ENCODE results near the gene PLD1.

PLD1 gene

GRCh38 chr3:171615686-171616085 is 194.6 kb downstream of the PLD1 start:
- no peak for DNase-seq (ENCODE audit: low read depth in 2 of 2)

GRCh38 chr3:171615281-171615680 is 195.0 kb downstream of the PLD1 start:
- no peak for DNase-seq (ENCODE audit: low read depth in 2 of 2)

- DNase-seq (ENCODE audit: low read depth in 2 of 2) = no peak
Observed at GRCh38 chr3:171614318-171614921, 195.9 kb downstream of the PLD1 start.

- DNase-seq (ENCODE audit: low read depth in 2 of 2) = no peak
Observed at GRCh38 chr3:171607452-171607851, 202.8 kb downstream of the PLD1 start.

GRCh38 chr3:171606151-171606751 is 204.0 kb downstream of the PLD1 start:
- DNase-seq (ENCODE audit: low read depth in 2 of 2) = no peak

- DNase-seq (ENCODE audit: low read depth in 2 of 2) = no peak
Observed at GRCh38 chr3:171604370-171604769, 205.9 kb downstream of the PLD1 start.

GRCh38 chr3:171602072-171602471 is 208.2 kb downstream of the PLD1 start:
- no peak for DNase-seq (ENCODE audit: low read depth in 2 of 2)

- DNase-seq (ENCODE audit: low read depth in 2 of 2) = no peak
Observed at GRCh38 chr3:171600030-171600429, 210.3 kb downstream of the PLD1 start.

- no peak for DNase-seq (ENCODE audit: low read depth in 2 of 2)
Observed at GRCh38 chr3:171598990-171599389, 211.3 kb downstream of the PLD1 start.

- no peak for DNase-seq (ENCODE audit: low read depth in 2 of 2)
Observed at GRCh38 chr3:171592786-171593185, 217.5 kb downstream of the PLD1 start.

GRCh38 chr3:171591070-171591469 is 219.2 kb downstream of the PLD1 start:
- DNase-seq (ENCODE audit: low read depth in 2 of 2) = no peak

- DNase-seq (ENCODE audit: low read depth in 2 of 2) = no peak
Observed at GRCh38 chr3:171586274-171586673, 224.0 kb downstream of the PLD1 start.

- no peak for DNase-seq (ENCODE audit: low read depth in 2 of 2)
Observed at GRCh38 chr3:171585039-171585438, 225.2 kb downstream of the PLD1 start.

GRCh38 chr3:171584100-171584499 is 226.2 kb downstream of the PLD1 start:
- DNase-seq (ENCODE audit: low read depth in 2 of 2) = no peak

GRCh38 chr3:171574556-171575240 is 235.6 kb downstream of the PLD1 start:
- DNase-seq (ENCODE audit: low read depth in 2 of 2) = no peak

GRCh38 chr3:171569571-171570132 is 240.6 kb downstream of the PLD1 start:
- DNase-seq (ENCODE audit: low read depth in 2 of 2) = no peak

GRCh38 chr3:171568766-171569165 is 241.5 kb downstream of the PLD1 start:
- no peak for DNase-seq (ENCODE audit: low read depth in 2 of 2)

GRCh38 chr3:171566803-171567422 is 243.4 kb downstream of the PLD1 start:
- no peak for DNase-seq (ENCODE audit: low read depth in 2 of 2)

GRCh38 chr3:171565481-171566058 is 244.7 kb downstream of the PLD1 start:
- DNase-seq (ENCODE audit: low read depth in 2 of 2) = no peak

GRCh38 chr3:171564748-171565480 is 245.4 kb downstream of the PLD1 start:
- no peak for DNase-seq (ENCODE audit: low read depth in 2 of 2)

- no peak for DNase-seq (ENCODE audit: low read depth in 2 of 2)
Observed at GRCh38 chr3:171563298-171563697, 247.0 kb downstream of the PLD1 start.

Data from stimulated activated CD8-positive, alpha-beta memory T cell treated with anti-CD3 and anti-CD28 coated beads, Interleukin-7, amount 100 ng/mL, for 4 hours (primary cell).